Medulla oblongata (tissue), 1 donor: ENCODE data around the gene G6PC3.
"Not testable (repeated sequence)": the region's sequence is repeated elsewhere in the genome, so short reads cannot be mapped to it uniquely, and the experiment has no call there.

ENCODE experiments used
- DNase-seq: peaks from one replicate; pipeline ENCODE4 v3.0.0-alpha.2; 2015; ENCODE audit errors: extremely low spot score

The G6PC3 gene

DNA sequence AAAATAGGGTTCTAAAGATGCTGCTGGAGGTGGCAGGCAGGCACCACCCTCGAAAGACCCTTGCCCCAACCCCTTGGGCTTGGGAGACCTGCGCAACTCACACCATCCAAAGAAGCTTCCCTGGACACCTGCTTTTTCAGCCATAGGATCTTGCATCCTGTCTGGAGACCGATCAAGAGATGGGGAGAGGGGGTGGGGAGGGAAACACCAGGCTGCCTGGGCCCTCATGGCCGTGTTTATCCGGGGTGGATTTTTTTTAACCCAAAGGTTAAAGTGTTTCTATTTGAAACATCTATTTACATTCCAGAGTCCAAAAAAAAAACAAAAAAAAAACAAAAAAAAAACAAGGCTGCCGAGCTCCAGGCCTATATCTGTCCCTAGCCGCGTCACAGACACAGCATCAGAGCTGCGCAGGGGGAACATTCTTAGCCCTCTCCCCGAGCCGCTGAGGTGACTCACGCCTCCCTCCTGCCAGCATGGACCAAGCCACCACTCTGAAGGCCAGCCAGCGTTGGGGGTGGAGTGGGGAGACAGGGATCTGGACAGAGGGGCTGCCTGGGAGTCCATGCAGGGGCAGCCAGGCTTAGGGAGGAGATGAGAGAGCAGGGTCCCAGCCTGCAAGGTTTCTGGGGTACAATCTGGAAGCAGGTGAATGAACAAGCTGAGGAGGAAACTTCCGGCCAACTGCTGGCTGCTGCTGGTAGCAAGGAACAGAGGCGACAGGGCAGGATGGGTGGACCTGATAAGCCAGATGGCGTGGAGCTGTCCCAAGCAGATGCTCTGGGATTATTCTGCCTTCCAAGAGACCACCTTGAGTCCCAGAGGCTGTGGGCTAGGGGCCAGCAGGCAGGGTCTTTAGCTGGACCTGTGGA is 38.1 kb downstream of the G6PC3 start:
- DNase-seq = peak; percentile 68

GRCh38 chr17:44109312-44109630 is 38.7 kb downstream of the G6PC3 start:
- no peak for DNase-seq

GRCh38 chr17:44110011-44110686 is 39.6 kb downstream of the G6PC3 start:
- no peak for DNase-seq

DNA sequence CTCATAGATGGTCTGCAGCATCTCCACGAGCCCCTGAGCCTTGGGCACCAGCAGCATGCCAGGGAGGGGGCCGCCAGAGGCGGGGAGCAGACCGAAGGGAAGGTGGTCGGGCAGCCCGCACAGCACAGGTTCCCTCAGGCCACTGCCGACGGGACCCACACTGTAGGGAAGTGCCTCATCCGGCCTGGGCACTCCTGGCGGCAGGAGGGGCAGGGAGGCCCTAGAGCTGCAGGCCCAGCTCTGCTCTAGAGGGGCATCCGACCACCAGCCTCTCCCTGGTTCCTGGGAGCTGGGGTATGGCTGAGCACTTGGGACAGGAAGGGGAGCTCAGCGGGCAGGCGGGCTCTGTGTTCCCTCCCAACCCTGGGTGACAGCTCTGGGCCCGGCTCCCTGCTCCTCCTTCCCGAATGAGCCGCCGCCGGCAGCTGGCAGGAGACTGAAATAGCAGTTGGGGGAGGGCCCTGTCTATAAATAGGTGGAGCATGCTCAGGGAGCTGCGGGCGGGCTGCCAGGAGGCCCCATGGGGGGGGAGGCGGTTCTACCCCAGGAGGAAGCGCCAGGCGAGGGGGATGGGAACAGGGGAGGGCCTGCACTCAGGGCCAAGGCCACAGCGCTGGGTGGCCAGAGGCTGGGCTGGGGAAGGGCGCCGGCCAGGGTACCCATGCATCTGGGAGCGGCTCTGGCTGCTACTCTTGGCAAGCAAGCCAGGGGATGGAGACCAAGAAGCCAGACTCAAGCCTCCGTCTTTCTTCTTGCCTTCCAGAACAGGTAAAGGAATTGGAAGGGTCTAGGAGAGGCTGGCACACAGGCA is 40.5 kb downstream of the G6PC3 start:
- peak; percentile 97 for DNase-seq

GRCh38 chr17:44111777-44112176 is 41.2 kb downstream of the G6PC3 start:
- DNase-seq = no peak

- DNase-seq = no peak
Measured at GRCh38 chr17:44112284-44113280, 42.0 kb downstream of the G6PC3 start.

GRCh38 chr17:44113382-44113781 is 42.8 kb downstream of the G6PC3 start:
- DNase-seq = no peak

DNA sequence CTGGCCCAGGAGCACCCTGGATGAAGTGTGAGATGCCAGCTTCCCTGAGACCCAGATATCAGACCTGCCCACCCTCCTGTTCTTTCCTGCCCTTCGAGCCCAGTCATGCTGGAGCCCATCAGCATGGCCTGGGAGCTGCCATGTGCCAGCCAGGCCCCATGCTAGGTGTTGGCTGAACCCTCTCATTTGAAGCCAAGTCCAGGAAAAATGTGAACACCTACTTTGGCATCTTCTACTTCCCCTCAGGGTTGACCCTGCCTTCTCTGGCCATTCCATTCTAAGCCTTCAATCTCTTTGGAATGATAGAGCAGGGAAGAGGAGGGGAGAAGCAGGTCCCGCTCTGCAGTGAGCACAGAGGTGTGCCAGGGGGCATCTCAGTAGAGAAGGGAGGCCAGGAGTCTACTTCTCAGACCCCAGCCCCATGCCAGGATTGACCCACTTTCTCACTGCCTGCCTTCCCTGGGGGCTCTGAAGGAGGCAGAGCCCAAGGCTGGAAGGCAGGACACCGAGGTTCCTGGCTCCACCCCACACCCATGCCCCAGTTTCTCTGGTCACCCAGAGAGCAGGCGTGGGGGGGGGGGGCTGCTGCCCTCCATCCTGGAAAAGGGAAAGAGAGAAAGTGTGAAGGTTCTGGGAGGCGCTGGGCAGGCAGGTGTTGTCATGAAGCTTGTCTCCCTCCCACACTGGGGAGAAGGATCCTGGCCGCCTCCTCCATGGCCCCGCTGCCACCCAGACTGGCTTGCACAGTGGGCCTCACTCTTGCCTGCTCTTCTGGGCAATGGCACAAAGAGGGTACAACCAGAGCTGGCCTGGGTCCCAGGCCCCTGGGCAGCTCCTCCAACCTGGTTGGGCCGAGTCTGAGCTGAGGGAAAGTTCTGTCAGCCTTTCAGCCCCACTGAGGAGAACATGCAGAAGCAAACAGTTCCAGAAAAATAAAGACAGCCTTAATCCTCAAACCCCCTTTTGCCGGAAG is 43.6 kb downstream of the G6PC3 start:
- peak; percentile 61 for DNase-seq

- DNase-seq = no peak
Measured at GRCh38 chr17:44115585-44116415, 45.3 kb downstream of the G6PC3 start.

DNA sequence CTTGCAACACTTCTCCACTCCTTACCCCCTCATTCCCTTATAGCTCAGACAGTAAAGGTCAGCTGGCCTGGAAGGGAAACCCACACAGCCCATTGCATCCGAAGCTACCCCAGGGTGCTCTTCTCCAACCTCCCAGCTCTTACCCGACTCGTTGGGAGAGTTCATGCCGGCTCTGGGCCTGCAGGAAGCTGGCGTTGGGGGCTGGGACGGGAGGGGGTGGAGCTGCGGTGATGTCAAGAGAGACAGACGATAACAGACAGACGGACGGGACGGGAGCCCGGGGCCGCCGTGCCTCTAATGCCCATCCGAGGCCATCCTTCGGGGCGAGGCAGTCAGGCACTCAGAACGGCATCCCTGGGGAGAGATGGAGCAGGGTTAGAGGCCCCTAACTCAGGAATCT is 46.8 kb downstream of the G6PC3 start:
- no peak for DNase-seq

- DNase-seq = no peak
Measured at GRCh38 chr17:44118427-44119050, 48.0 kb downstream of the G6PC3 start.

DNA sequence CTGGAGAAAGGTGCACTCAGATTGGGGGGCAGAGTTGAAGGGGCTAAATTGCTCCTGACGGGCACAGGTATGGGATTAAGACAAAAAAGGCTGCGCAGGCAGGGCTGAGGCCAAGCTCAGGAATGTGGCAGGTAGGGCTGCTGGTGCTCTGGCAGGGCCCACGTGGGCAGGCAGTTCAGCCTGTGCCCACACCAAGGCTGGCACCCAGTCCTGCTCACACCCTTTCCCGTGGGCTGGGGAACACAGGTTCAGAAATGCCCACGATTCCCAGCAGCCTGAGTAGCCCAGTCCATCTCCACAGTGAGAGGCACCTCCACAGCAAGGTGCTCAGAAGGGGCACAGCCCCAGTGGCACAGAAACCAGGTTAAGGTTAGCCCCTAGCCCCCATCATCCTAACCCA is 48.5 kb downstream of the G6PC3 start:
- DNase-seq = no peak

GRCh38 chr17:44119798-44120197 is 49.3 kb downstream of the G6PC3 start:
- DNase-seq = no peak

DNA sequence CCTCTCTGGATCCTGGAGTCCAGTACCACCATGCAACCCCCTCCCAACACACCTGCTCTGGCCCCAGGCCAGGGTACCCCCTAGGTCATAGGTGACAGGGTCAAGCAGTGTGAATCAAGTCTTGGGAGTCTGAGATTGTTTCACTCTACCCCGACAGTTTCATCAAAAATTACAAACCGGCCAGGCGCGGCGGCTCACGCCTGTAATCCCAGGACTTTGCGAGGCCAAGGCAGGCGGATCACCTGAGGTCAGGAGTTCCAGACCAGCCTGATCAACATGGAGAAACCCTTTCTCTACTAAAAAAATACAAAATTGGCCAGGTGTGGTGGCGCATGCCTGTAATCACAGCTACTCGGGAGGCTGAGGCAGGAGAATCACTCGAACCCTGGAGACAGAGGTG is 49.7 kb downstream of the G6PC3 start:
- DNase-seq = not testable (repeated sequence)

GRCh38 chr17:44120851-44121605 is 50.5 kb downstream of the G6PC3 start:
- no peak for DNase-seq

- no peak for DNase-seq
Measured at GRCh38 chr17:44121997-44122815, 51.7 kb downstream of the G6PC3 start.

GRCh38 chr17:44122816-44123355 is 52.4 kb downstream of the G6PC3 start:
- DNase-seq = no peak
